HG03354 (cell line): ENCODE results near the gene NBEAL2.

Experiments
- ATAC-seq: cut with Tn5 transposase; IDR thresholded peaks from one replicate; pipeline ENCODE4 v1.9.1; 2021; ENCODE audit warnings: mild to moderate bottlenecking; ENCODE audit not compliant: unreplicated experiment, poor library complexity, severe bottlenecking

Gene NBEAL2

GRCh38 chr3:47006145-47006651 lies 26.7 kb downstream of the NBEAL2 start:
- ATAC-seq, result no peak

GRCh38 chr3:47007001-47007400 lies 27.5 kb downstream of the NBEAL2 start:
- ATAC-seq, result no peak

GRCh38 chr3:47007482-47008233 lies 28.2 kb downstream of the NBEAL2 start:
- ATAC-seq, result no peak

GRCh38 chr3:47008234-47008796 lies 28.8 kb downstream of the NBEAL2 start:
- no peak for ATAC-seq

- ATAC-seq, result no peak
Measured at GRCh38 chr3:47008851-47009224, 29.4 kb downstream of the NBEAL2 start.

- peak; percentile 83 for ATAC-seq
Measured at GRCh38 chr3:47009225-47010110, 30.0 kb downstream of the NBEAL2 start.

GRCh38 chr3:47010111-47010712 lies 30.7 kb downstream of the NBEAL2 start:
- no peak for ATAC-seq

GRCh38 chr3:47010910-47011309 lies 31.4 kb downstream of the NBEAL2 start:
- no peak for ATAC-seq

GRCh38 chr3:47011371-47011770 lies 31.9 kb downstream of the NBEAL2 start:
- no peak for ATAC-seq

- no peak for ATAC-seq
Measured at GRCh38 chr3:47012342-47013230, 33.1 kb downstream of the NBEAL2 start.

- ATAC-seq, result no peak
Measured at GRCh38 chr3:47013231-47013630, 33.8 kb downstream of the NBEAL2 start.

- no peak for ATAC-seq
Measured at GRCh38 chr3:47014036-47014435, 34.6 kb downstream of the NBEAL2 start.

GRCh38 chr3:47015151-47015550 lies 35.7 kb downstream of the NBEAL2 start:
- no peak for ATAC-seq

GRCh38 chr3:47016086-47016933 lies 36.8 kb downstream of the NBEAL2 start:
- no peak for ATAC-seq

GRCh38 chr3:47016934-47017435 lies 37.5 kb downstream of the NBEAL2 start:
- peak; percentile 57 for ATAC-seq

GRCh38 chr3:47017504-47018268 lies 38.2 kb downstream of the NBEAL2 start:
- ATAC-seq, result no peak

- no peak for ATAC-seq
Measured at GRCh38 chr3:47018269-47018611, 38.8 kb downstream of the NBEAL2 start.
